ENCODE measurements around the gene MPG. TPM values are rescaled to one million over a fixed set of nuclear protein-coding genes. Genes with fewer than 3 reads are reported as not detected.

Gene MPG
- total and polyA plus RNA-seq, 2 of the 8 experiments (the other 6 are each of a cell fraction or from before 2014, with no cell fraction given) = 37.6 to 83.7 TPM

- no peak for TF ChIP-seq BACH1 (IDR thresholded peaks at IDR 0.05; ENCODE audit: low read length)
These were observed 36.0 kb upstream of the MPG start (continued) for GRCh38 chr16:42069-42457.

All from H1 (cell line).